Hepatocyte (in vitro differentiated cells): ENCODE data around the gene CCNI2.

Experiments used
- EZH2 ChIP-seq: fragments of 200-600 bp; sonication (generic); IDR thresholded peaks from 2 replicates; pipeline ENCODE4 v1.6.1; 2016; ENCODE audit warnings: antibody characterized with exemption, mild to moderate bottlenecking, borderline replicate concordance
- TF ChIP-seq, protein P1 (sequence below): fragments of 200-600 bp; sonication (generic); IDR thresholded peaks from 2 replicates; pipeline ENCODE4 v1.5.1; 2016; ENCODE audit warnings: antibody characterized with exemption, mild to moderate bottlenecking; ENCODE audit not compliant: poor library complexity

- TF ChIP-seq, protein P1, sequence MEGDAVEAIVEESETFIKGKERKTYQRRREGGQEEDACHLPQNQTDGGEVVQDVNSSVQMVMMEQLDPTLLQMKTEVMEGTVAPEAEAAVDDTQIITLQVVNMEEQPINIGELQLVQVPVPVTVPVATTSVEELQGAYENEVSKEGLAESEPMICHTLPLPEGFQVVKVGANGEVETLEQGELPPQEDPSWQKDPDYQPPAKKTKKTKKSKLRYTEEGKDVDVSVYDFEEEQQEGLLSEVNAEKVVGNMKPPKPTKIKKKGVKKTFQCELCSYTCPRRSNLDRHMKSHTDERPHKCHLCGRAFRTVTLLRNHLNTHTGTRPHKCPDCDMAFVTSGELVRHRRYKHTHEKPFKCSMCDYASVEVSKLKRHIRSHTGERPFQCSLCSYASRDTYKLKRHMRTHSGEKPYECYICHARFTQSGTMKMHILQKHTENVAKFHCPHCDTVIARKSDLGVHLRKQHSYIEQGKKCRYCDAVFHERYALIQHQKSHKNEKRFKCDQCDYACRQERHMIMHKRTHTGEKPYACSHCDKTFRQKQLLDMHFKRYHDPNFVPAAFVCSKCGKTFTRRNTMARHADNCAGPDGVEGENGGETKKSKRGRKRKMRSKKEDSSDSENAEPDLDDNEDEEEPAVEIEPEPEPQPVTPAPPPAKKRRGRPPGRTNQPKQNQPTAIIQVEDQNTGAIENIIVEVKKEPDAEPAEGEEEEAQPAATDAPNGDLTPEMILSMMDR, result no peak
- TF ChIP-seq EZH2, result no peak
Observed at GRCh38 chr5:132742158-132742557, 5.1 kb upstream of the CCNI2 start.
